Measurements from ENCODE around the gene SLC6A18. TPM values are rescaled to one million over a fixed set of nuclear protein-coding genes. Genes with fewer than 3 reads are reported as not detected.

The SLC6A18 gene
- total RNA-seq, 2 donors from 2014 or later = not detected

- intact Hi-C loops (cut with DNase I) = no loop called here
- Histone ChIP-seq H3K27me3 (replicated peaks; ENCODE audit: insufficient read depth) (no peaks in the 10 kb centered on the region), H3K27ac (no peak overlapping the region), H3K4me1 (replicated peaks) (no peaks in the 10 kb centered on the region), H3K4me3 (no peak overlapping the region), H3K36me3 (no peaks in the 10 kb centered on the region), H3K9me3 (no peaks in the 10 kb centered on the region)
- no peak for DNase-seq (ENCODE audit: low spot score)
- 94% methylated on average over 13 of the region's 13 CpGs for WGBS
- no peak for TF ChIP-seq POLR2AphosphoS5 (IDR thresholded peaks at IDR 0.05)
- TF ChIP-seq POLR2A (IDR thresholded peaks at IDR 0.05) = no peak
- TF ChIP-seq, protein P1, sequence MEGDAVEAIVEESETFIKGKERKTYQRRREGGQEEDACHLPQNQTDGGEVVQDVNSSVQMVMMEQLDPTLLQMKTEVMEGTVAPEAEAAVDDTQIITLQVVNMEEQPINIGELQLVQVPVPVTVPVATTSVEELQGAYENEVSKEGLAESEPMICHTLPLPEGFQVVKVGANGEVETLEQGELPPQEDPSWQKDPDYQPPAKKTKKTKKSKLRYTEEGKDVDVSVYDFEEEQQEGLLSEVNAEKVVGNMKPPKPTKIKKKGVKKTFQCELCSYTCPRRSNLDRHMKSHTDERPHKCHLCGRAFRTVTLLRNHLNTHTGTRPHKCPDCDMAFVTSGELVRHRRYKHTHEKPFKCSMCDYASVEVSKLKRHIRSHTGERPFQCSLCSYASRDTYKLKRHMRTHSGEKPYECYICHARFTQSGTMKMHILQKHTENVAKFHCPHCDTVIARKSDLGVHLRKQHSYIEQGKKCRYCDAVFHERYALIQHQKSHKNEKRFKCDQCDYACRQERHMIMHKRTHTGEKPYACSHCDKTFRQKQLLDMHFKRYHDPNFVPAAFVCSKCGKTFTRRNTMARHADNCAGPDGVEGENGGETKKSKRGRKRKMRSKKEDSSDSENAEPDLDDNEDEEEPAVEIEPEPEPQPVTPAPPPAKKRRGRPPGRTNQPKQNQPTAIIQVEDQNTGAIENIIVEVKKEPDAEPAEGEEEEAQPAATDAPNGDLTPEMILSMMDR (IDR thresholded peaks at IDR 0.05) = no peak
Observed at GRCh38 chr5:1278216-1278615, 53.0 kb downstream of the SLC6A18 start.

DNA sequence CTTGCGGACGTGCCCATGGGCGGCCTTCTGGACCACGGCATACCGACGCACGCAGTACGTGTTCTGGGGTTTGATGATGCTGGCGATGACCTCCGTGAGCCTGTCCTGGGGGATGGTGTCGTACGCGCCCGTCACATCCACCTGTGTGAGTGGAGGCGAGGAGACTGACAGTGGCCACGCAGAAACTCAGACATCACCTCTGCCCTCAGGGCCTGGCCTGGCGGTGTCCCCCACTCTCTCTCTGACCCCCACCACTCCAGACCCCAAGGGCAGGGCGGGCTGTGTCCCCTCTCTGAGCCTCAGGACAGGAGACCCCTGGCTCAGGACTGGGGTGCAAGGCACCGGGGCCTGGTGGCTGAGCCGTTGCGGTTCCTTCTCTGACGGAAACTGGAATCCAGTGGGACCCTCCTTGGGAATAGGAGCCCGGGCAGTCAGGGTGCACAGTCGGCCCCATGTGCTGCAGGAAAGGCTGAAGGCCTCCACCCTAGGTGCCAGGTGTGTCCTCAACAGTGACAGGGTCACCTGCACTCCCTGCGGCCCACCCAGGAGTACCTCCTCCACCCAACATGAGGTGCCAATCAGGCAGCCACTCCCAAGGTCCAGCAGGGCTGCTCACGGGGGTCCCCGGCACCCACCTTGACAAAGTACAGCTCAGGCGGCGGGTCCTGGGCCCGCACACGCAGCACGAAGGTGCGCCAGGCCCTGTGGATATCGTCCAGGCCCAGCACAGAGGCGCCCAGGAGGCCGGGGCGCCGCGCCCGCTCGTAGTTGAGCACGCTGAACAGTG lies 53.7 kb downstream of the SLC6A18 start:
- Histone ChIP-seq H3K9me3 (no peaks in the 10 kb centered on the region), H3K27me3 (replicated peaks; ENCODE audit: insufficient read depth) (no peaks in the 10 kb centered on the region), H3K36me3 (no peaks in the 10 kb centered on the region), H3K27ac (no peak overlapping the region), H3K4me3 (no peak overlapping the region), H3K4me1 (replicated peaks) (no peaks in the 10 kb centered on the region)
- 95% methylated on average over 38 of the region's 42 CpGs for WGBS
- TF ChIP-seq, protein P1 (IDR thresholded peaks at IDR 0.05) = no peak
- no peak for TF ChIP-seq POLR2A (IDR thresholded peaks at IDR 0.05)
- no peak for TF ChIP-seq POLR2AphosphoS5 (IDR thresholded peaks at IDR 0.05)
- no peak for DNase-seq (ENCODE audit: low spot score)
- intact Hi-C loops (cut with DNase I) = no loop called here

DNA sequence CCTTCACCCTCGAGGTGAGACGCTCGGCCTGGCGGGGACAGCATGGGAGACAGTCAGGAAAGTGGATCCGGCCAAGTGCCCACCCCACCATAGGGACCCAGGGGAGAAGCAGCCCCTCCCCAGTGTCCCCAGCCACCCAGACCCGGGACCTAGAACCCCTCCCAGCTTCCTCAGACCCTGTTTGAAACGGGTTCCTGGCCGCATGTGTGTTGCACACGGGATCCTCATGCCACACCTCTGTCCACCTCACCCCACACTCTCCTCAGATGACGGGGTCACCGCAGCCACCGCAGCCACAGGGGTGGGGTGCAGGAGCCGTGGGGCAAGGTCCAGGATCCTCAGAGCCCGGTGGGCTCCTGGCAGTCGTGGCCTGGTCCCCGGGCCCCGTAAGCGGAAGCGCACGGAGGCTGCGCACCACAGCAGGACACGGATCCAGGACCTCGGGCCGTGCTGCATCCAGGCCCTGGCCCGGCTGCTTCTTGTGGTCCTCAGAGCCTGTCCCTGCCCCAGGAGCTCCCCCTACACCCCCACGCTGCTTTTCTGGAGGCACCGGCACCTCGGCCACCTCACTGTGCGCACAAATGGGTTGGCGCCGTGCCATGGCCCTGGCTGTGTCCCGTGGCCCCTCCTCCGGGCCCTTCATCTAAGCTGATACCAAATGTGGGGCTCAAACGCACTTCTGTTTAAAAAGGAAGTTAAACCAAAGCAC lies 54.4 kb downstream of the SLC6A18 start:
- no peak overlapping the region for H3K4me3 ChIP-seq
- intact Hi-C loops (cut with DNase I) = no loop called here
- 91% methylated on average over 32 of the region's 34 CpGs for WGBS

GRCh38 chr5:1280177-1281037 lies 55.2 kb downstream of the SLC6A18 start:
- Histone ChIP-seq H3K9me3 (no peaks in the 10 kb centered on the region), H3K27ac (no peak overlapping the region), H3K4me1 (replicated peaks) (no peaks in the 10 kb centered on the region), H3K4me3 (no peak overlapping the region), H3K36me3 (no peaks in the 10 kb centered on the region), H3K27me3 (replicated peaks; ENCODE audit: insufficient read depth) (no peaks in the 10 kb centered on the region)
- TF ChIP-seq, protein P1 (IDR thresholded peaks at IDR 0.05) = no peak
- TF ChIP-seq POLR2A (IDR thresholded peaks at IDR 0.05) = no peak
- no peak for TF ChIP-seq POLR2AphosphoS5 (IDR thresholded peaks at IDR 0.05)
- no peak for DNase-seq (ENCODE audit: low spot score)
- 90% methylated on average over 22 of the region's 32 CpGs for WGBS
- intact Hi-C loops (cut with DNase I) = no loop called here

More for the DNA sequence above, 54.4 kb downstream of the SLC6A18 start:
- Histone ChIP-seq H3K36me3 (no peaks in the 10 kb centered on the region), H3K27me3 (replicated peaks; ENCODE audit: insufficient read depth) (no peaks in the 10 kb centered on the region), H3K9me3 (no peaks in the 10 kb centered on the region), H3K27ac (no peak overlapping the region), H3K4me1 (replicated peaks) (no peaks in the 10 kb centered on the region)
- no peak for DNase-seq (ENCODE audit: low spot score)
- TF ChIP-seq, protein P1 (IDR thresholded peaks at IDR 0.05) = no peak
- TF ChIP-seq POLR2AphosphoS5 (IDR thresholded peaks at IDR 0.05) = no peak
- TF ChIP-seq POLR2A (IDR thresholded peaks at IDR 0.05) = no peak

All from prostate gland (tissue), 2 donors.